CD1c-positive myeloid dendritic cell (primary cell): ENCODE measurements around the gene PRKCA.
"Not testable (repeated sequence)": the region's sequence is repeated elsewhere in the genome, so short reads cannot be mapped to it uniquely, and the experiment has no call there.

Experiments used
- DNase-seq: peaks from one replicate; pipeline ENCODE4 v3.0.0-alpha.2; 2016; ENCODE audit errors: extremely low spot score

The PRKCA gene

DNA sequence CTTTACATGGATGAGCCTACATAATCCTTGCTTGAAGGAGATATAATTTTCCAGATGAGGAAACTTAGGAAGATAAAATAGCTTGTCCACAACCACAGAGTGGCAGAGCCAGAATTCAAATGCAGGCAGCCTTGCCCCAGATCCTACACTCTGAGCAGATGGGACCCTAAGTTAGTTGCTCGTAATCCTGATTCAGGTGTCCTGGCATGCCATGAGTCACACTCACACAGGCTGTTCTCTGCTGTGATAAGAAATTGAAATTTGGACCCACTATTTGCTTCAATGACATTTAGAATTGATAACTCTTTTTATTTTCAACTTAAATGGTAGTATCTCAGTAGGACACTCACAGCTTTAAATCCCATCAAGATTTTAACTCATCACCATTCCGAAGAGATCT lies 381.8 kb downstream of the PRKCA start:
- no peak for DNase-seq

DNA sequence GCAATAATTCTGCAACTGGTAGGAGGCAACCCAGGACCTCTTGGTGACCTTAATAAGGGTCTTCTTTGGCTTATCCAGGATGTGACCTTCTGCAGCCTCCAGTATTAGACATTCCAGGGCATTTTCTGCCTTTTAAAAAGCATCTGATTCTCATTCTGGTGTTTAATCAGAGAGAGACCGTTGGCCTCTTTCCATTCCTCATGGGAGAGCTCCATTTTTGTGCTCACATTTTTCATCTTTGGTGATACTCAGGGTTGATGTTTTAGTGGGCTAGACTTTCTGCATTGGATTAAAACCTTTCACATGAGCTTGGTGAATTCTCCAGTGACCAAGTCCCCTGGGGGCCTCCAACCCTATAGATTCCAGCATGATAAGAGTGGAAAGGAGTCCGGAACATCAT lies 382.3 kb downstream of the PRKCA start:
- DNase-seq: no peak

DNA sequence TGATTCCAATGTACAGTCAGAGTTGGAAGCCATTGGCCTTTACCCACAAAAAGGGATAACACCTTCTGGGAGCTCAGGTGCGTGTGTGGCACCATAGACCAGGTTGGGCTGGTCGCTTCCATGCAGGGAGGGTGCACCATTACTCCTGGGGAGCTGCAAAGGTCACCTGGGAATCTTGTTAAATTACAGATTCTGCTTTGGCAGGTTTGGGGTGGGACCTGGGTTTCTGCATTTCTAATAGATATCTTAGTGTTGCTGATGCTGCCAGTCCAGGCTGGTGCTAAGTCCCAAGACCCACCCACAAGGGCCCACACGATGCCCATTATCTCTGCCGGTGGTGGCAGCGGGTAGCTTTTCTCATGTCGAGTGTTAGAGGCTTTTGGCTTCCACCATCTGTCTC lies 384.2 kb downstream of the PRKCA start:
- no peak for DNase-seq

DNA sequence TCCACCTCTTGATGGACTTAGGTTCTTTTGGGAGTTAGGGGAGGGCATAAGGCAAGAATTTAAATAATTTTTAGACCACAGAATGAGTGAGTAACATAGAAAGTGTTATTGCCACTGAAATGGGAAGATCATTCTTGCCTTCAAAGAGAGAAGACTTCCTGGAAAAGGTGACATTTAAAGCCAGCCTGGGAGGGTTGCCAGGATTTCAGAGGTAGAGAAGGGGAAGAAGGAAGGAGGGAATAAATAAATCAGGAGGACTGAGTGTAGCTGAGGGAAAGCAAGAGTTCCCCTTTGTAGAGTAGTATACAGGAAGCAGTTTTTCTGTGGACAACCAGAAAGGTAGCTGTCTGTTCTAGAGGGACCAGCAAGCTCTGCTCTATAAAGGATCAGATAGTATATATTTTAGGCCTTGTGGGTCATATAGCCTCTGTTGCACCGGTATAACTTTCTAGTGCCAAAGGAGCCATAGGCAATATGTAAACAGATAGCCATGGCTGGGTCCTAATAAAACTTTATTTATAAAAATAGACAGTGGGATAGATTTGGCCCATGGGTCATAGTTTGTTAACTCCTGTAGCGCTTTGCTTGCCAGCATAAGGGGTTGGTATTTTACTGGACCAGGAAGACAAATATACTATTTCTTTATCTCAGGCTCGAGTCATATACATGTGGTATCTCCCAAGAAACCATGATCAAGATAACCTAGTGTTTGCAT lies 385.3 kb downstream of the PRKCA start:
- no peak for DNase-seq

DNA sequence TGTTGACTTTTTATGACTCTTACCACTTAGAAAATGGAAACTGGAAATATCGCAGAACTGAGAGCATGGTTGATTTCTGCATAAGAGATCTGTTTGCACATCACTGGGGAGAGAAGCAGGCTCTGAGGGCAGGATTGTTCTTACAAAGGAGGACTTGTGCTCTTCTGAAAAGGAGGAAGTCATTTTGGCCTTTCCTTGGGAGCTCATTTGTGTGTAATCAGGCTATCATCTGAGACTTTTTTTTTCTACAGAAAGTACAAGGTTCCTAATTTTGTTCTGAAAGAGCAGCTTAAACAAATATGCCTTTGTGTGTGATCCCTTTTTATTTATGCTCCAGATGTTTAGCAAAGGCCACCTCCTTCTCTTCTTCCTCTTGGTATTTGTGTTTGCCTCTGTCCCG lies 386.8 kb downstream of the PRKCA start:
- peak; percentile 49 for DNase-seq

DNA sequence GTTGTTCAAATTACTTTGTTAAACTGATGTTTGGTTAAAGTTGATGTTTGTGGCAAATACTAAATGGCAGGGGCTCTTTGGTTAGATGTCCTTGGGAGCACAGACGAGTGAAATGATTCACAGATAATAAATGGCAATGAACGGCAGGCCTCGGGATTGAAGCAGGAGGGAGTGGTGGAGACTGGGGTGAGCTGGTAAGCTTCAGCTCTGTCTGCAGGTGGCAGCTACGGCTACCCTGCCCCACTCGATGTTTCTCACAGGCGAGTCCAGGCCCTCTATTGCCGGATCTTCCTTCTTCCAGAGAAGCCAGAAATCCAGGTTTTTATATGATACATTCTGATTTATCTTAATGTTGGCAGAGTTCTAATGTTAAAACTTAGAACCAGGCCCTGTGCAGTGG lies 387.8 kb downstream of the PRKCA start:
- no peak for DNase-seq

DNA sequence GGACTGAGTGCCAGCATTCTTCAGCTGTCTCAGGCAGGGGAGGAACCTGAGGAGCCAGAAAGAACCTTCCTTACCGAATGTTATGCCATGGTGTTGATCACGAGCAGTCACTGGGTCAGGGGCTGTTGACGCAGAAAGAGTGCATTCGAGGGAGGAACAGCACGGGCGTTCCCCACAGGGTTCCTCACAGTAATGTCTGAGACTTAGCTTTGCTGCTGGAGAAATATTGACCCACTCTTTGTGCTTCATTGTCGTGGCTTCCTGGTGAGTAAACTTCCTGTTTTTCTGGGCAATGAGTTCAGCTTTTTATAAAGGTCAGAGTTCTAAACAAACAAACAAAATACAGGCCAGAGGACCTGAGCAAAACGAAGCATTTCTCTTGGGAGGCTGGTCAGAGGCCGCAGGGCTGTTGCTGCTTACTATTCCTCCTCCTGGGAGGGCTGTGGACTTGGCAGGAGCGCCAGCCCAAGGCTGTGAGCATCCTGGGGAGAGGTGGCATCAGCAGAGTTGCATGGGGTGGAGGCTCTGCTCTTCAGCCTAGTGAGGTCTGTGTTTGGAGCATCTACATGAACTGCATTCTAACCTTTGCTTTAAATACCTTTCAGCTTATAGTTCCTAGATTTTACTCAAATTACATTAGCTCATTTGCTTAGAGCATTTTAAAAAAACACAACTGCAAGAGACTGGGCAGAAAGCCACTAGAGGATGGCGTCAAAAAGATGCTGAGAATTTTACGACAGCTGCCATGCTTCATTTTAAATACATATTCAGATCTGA lies 389.4 kb downstream of the PRKCA start:
- DNase-seq: peak; percentile 64

DNA sequence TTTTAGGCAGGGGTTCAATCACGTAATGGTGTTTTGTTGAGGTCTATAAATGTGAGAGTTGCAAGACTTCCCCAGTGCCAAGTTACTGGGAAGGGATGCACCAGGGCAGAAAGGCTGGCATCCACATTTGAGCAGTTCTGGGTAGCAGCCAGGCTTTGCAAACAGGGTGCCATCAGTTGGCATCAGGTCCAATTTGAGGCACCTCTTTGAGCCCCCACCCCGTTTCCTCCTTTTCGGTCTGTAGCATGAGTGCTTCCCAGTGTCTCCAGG lies 389.9 kb downstream of the PRKCA start:
- no peak for DNase-seq

DNA sequence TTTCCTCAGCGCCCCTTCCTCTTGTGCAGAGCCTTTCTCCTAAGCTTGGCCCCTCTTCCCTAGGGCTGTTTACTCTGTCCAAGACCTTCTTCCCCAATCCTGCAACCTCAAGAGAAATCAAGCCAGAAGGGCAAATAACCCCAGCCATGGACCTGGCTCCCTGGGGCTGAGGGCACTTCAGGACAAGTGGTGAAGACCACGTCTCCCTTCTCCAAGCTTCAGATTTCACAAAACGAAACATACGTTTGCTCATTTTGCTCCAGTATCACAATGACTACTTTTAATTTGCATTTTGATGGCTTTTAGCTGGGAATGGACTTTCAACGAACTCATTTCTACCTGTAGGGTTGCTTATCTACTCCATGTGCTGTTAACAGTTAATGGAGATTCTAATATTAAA lies 392.7 kb downstream of the PRKCA start:
- DNase-seq: no peak

DNA sequence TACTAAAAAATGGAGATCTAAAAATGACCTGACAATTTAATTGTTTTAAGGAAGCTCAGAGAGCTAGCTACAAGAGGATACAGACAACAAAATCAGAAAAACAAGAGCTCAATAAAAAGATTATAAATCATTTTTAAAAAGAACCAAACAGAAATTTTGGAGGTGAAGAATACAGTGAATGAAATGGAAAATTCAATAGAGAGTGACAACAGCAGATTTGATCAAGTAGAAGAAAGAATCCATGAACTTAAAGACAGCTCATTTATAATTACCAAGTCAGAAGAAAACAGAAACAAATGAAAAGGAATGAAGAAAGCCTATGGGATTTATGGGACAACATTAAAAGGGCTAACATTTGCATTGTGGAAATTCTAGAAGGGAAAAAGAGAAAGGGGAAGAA lies 395.9 kb downstream of the PRKCA start:
- no peak for DNase-seq

DNA sequence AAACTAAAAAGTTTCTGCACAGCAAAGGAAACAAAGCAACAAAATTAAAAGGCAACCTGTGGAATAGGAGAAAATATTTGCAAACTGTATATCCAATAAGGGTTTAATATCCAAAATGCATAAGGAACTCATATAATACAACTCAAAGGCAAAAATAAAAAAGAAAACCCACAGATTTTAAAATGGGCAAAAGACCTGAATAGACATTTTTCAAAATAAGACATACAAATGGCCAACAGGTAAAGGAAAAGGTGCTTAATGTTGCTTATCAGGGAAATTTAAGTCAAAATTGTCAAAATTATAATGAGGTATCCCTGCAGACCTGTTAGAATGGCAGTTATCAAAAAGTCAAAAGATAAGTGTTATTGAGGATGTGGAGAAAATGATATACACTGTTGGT lies 399.0 kb downstream of the PRKCA start:
- DNase-seq: no peak

DNA sequence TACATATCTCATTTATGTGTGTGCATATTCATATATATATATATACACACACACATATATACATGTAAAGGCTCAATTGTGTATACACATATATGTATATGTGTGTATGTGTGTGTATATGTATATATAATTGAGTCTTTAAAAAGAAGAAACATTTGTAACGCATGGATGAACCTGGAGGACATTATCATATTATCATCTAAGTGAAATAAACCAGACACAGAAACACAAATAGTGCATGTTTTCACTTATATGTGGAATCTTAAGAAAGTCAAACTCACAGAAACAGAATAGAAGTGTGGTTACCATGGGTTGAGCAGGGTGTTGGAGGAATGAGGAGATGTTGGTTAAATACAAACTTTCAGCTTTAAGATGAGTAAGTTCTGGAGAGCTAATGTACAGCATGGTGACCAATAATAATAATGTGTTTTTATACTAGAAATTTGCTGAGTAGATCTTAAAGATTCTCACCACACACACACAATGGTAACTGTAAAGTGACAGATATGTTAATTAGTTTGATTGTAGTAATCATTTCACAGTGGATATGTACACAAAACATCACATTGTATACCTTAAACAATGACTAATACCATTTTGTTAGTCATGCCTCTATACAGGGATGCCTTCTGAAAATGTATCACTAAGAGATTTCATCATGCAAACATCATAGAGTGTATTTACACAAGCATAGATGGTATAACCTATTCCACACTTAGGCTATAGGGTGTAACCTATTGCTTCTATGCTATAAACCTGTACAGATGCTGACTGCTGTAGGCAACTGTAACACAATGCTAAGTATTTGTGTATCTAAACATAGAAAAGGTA lies 399.9 kb downstream of the PRKCA start:
- DNase-seq: no peak

DNA sequence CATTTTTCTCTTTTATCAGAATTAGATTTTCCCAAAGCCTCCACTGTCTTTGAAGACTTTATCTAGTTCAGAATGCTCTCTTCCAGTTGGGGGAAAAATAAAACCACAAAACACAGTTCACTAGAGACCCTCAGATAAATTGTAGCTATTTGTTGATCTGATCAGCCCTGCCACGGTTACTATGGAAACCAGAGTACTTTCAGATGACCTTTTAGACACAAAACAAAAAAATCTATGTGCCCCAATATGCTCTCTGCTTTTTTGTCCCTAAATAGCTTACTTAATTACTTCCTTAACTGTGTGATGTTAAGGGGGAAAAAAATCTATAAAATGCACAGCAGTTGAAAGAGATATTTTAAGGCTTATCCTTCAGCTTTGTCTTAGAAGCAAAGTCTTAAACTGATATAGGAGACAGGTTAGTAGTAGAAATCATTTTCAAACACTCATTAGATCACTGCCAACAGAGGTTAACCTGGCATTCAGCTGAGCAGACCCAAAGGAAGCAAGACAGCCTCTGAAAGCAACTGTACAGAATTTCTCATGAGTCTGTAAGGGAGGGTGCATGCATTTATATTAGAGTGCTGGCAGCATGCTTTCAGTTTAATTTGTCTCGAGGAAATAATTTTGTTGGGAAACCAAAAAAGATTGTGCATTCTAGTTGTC lies 402.6 kb downstream of the PRKCA start:
- no peak for DNase-seq

DNA sequence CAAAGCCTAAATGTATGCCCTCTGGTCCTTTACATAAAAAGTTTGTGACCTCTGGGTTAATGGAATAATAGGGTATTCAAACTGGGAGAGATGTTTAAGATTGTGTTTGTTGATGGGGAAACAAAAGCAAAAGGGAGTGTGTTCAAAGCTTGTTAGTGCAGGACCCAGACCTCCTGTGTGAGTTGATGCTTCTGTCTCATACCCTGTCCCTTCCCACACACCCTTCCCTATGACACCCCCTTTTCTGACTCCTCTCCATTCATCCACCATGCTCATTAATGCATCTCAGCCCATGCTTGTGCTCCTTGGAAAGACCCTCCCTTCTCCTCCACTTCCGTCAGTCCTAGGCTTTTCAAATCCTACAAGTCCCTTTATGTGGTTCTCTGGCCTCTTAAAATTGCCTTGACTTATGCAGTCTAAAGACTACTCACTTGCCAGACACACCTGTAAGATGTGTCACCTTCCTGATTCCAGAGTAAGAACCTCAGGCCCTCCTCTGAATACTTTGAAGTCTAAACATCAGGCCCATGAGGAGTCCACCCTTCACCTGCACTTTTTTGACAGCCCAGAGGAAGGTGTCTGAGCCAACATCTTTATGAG lies 404.5 kb downstream of the PRKCA start:
- DNase-seq: no peak

DNA sequence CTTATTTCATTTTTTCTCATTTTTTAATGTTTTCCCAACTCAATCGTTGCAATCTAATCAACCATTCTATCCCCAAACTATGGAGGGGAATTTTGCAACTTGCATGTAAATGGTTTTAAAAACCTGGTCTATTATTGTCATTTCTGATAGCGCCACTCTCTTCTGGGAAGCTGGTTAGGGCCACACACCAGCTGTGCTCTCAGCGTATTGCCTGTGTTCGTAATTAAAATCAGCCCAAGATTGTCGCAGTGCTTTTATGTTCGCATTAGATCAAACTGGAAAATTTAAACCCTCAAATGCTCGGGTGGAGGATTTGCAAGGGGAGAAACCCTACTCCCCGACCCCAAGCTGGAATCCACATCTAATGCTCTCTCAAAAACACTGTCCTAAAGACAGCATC lies 409.0 kb downstream of the PRKCA start:
- DNase-seq: no peak

DNA sequence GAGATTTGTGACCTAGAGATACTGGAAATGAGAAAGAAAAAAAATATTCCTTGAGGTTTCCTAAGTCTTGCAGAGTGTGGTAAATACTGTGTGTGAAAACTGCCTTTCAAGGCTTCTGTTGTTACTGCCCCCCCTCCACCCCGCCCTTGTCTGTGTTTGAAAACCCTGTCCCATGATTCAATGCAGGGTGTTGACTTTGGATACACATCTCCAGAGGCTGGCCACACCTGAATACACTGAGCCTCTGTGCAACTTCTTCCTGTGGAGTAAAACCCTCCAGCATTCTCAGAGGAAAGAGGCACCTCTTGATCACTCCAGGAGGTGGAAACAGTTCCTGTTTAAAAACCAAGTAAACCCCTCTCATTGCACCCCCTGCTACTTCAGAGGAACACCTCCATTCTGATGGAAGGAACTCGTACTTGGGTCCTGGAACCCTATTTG lies 409.5 kb downstream of the PRKCA start:
- no peak for DNase-seq

DNA sequence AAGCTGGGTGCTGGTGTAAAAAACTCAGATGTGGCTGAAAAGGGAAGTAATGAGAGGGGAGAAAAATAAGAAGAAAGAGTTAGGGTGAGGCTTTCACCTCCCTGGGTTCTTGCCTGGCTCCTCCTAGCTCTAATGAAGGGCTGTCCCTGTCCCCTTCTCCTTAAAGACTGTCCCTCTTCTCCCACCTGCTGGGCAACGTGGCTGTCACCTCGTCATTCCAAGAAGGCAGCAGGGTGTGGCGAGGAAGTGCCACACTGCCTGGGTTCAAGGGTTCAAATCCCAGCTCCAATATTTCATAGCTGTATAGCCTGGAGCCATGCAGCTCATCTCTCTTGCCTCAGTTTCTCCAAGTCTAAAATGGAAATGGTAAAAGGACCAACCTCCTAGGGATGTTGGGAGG lies 410.0 kb downstream of the PRKCA start:
- no peak for DNase-seq

DNA sequence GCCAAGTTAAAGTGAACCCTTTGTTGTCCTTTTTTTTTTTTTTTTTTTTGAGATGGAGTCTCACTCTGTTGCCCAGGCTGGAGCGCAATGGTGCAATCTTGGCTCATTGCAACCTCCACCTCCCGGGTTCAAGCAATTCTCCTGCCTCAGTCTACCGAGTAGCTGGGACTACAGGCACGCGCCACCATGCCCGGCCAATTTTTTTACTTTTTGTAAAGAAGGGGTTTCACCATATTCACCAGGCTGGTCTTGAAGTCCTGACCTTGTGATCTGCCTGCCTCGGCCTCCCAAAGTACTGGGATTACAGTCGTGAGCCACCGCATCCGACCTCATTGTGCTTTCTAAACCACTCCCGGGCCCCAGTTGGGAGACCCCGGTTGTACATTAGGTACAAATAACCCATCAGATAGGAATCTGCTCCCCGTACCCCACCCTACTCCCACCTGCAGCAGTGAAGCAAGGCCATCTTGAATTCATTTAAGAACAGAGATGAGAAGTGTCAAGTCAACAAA lies 410.7 kb downstream of the PRKCA start:
- DNase-seq: not testable (repeated sequence)

DNA sequence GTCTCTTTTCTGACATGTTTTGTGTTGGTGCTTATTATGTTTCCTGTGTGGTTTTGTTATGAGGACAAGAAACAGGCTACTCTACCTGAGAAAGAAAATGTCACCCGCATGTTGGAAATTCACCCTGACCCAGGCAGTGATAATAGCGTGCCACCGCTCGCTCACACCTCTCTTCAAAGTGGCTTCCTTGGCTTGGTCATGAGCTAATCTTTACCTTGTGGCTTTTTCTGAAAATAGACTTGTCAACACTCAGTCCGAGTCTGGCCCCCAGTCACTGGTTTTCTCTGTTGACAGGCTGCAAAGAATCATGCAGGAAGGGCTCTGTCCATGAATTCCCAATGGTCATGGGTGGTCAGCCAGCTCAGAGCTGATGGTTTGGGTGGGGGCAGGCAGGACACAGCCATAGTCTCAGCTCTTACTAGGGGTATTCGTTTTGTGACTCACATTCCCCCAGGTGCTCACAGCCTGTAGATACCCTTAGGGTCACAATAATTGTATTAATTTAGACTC lies 411.2 kb downstream of the PRKCA start:
- DNase-seq: no peak

DNA sequence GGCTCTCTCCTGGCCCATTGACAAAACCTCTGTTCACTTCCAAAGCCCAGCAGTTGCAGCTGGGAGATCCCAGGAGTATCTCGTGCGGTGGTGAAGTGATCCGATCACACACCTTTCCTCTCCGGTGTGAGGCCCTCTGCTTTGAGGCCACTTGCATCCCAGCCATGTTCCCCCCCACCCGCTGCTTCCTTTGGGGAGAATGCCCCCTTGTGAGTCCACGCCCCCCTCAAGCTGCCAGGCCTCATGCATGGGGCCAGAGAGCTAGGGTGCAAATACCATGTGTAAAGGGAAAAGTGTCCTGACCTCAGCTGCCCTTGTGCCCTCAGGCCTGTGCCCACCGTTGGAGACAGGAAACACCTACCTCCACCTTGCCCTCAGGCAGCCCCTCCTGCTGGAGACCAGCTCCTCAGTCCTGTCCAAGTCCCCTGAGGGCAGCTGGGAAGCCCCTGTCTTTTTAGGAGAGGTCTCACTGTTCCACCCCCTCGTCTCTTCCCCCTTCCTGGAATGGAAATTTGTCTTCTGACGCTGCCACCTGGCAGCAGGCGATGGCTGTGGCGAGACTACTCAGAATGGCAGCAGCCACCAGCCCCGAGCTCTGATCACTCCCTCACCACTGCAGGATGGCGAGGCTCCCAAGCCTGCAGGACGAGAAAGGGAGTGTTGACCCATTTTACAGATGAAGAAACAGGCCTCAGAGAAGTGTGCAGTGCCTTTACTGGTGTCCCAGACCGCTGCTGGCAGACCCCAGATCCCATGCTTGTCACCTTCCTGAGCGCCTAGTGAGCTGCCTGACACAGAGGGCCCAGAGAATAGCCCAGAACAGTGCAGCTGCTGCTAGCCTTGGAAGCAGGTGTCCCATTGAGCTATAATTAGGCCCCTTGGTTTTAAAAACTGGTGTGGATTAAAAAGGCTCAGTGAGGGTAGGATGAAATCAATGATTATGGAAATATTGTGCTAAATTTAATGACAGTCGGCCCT lies 411.9 kb downstream of the PRKCA start:
- no peak for DNase-seq
